WTC11 (cell line): ENCODE measurements around the gene COG8. TPM values are rescaled to one million over a fixed set of nuclear protein-coding genes. Genes with fewer than 3 reads are reported as not detected.
A peak's percentile ranks its signal among the peaks of the same experiment; 100 is the strongest.
"Not testable (repeated sequence)": the region's sequence is repeated elsewhere in the genome, so short reads cannot be mapped to it uniquely, and the experiment has no call there.

ENCODE experiments used
- ATAC-seq: fragments of 200-7000 bp; cut with Tn5 transposase; 2 replicates; pipeline ENCODE4 v1.10.0; 2021; ENCODE audit warnings: mild to moderate bottlenecking, moderate library complexity
- CTCF ChIA-PET: fragments of 300-600 bp; sonication (Branson Sonifier 250); formaldehyde crosslinking; loops from one replicate; lab custom pipeline; 2021; ENCODE audit warnings: antibody characterized with exemption; lab: Charles Lee
- POLR2A ChIA-PET: fragments of 350-600 bp; sonication (Branson Sonifier 250); formaldehyde crosslinking; loops from one replicate; lab custom pipeline; 2021; ENCODE audit warnings: antibody characterized with exemption; lab: Charles Lee
- DNase-seq: peaks from one replicate; pipeline ENCODE4 v3.0.0; 2021; ENCODE audit warnings: low spot score
- H3K27ac Mint-ChIP-seq: 2 replicates; pipeline ENCODE4 v1.8.0; 2021; ENCODE audit warnings: mixed read lengths
- H3K27me3 Mint-ChIP-seq: 2 replicates; pipeline ENCODE4 v1.8.0; 2021; ENCODE audit warnings: low read depth, mild to moderate bottlenecking, moderate library complexity, mixed read lengths
- H3K36me3 Mint-ChIP-seq: 2 replicates; pipeline ENCODE4 v1.8.0; 2021; ENCODE audit warnings: mixed read lengths
- H3K4me1 Mint-ChIP-seq: 2 replicates; pipeline ENCODE4 v1.8.0; 2022; ENCODE audit warnings: mixed read lengths
- H3K4me3 Mint-ChIP-seq: 2 replicates; pipeline ENCODE4 v1.8.0; 2021; ENCODE audit warnings: mild to moderate bottlenecking, moderate library complexity, mixed read lengths
- H3K9me3 Mint-ChIP-seq: 2 replicates; pipeline ENCODE4 v1.8.0; 2021; ENCODE audit warnings: mixed read lengths
- ATF3 ChIP-seq: sonication (generic); formaldehyde crosslinking; conservative IDR thresholded peaks from 2 replicates; pipeline ENCODE4 v1.8.1; 2022; ENCODE audit warnings: mild to moderate bottlenecking, missing genetic modification reagents
- EMX1 ChIP-seq: fragments of 250-450 bp; sonication (Bioruptor Pico); IDR thresholded peaks from 2 replicates; pipeline ENCODE4 v1.8.0; 2021; ENCODE audit warnings: mild to moderate bottlenecking
- ESRRA ChIP-seq: sonication (generic); formaldehyde crosslinking; IDR thresholded peaks from 2 replicates; pipeline ENCODE4 v1.8.1; 2022; ENCODE audit warnings: mild to moderate bottlenecking, missing genetic modification reagents, borderline replicate concordance
- GABPB1 ChIP-seq: sonication (generic); formaldehyde crosslinking; IDR thresholded peaks from 2 replicates; pipeline ENCODE4 v1.8.1; 2023; ENCODE audit warnings: mild to moderate bottlenecking, missing genetic modification reagents
- IRF2 ChIP-seq: sonication (generic); formaldehyde crosslinking; IDR thresholded peaks from 2 replicates; pipeline ENCODE4 v1.8.0; 2022; ENCODE audit warnings: low read depth, missing genetic modification reagents, borderline replicate concordance
- NR2C2 ChIP-seq: sonication (generic); formaldehyde crosslinking; IDR thresholded peaks from 2 replicates; pipeline ENCODE4 v1.8.0; 2022; ENCODE audit warnings: mild to moderate bottlenecking, missing genetic modification reagents
- OVOL2 ChIP-seq: fragments of 250-450 bp; sonication (Bioruptor Pico); IDR thresholded peaks from 2 replicates; pipeline ENCODE4 v1.9.0; 2021; ENCODE audit warnings: mild to moderate bottlenecking, borderline replicate concordance
- RORB ChIP-seq: fragments of 250-450 bp; sonication (Bioruptor Pico); IDR thresholded peaks from 2 replicates; pipeline ENCODE4 v1.9.0; 2021; ENCODE audit warnings: mild to moderate bottlenecking
- TEAD1 ChIP-seq: sonication (generic); formaldehyde crosslinking; IDR thresholded peaks from 2 replicates; pipeline ENCODE4 v1.8.0; 2022; ENCODE audit warnings: mild to moderate bottlenecking, missing genetic modification reagents
- USF1 ChIP-seq: sonication (generic); formaldehyde crosslinking; IDR thresholded peaks from 2 replicates; pipeline ENCODE4 v1.8.0; 2022; ENCODE audit warnings: mild to moderate bottlenecking, missing genetic modification reagents
- ZNF281 ChIP-seq: sonication (generic); formaldehyde crosslinking; IDR thresholded peaks from 2 replicates; pipeline ENCODE4 v1.8.0; 2023; ENCODE audit warnings: mild to moderate bottlenecking, missing genetic modification reagents
- ZNF416 ChIP-seq: fragments of 250-450 bp; sonication (Bioruptor Pico); IDR thresholded peaks from 2 replicates; pipeline ENCODE4 v1.9.0; 2021; ENCODE audit warnings: mild to moderate bottlenecking, inconsistent platforms
- ZNF423 ChIP-seq: fragments of 250-450 bp; sonication (Bioruptor Pico); IDR thresholded peaks from 2 replicates; pipeline ENCODE4 v2.1.2; 2022; ENCODE audit warnings: mild to moderate bottlenecking, moderate library complexity
- ZNF425 ChIP-seq: fragments of 250-450 bp; sonication (Bioruptor Pico); conservative IDR thresholded peaks from 2 replicates; pipeline ENCODE4 v1.9.0; 2021; ENCODE audit warnings: mild to moderate bottlenecking
- total RNA-seq: library from RNA; stranded (reverse); gene quantifications from 3 replicates; pipeline ENCODE4 v1.2.3, GENCODE V29; 2021
- TF ChIP-seq, protein P1 (sequence below): fragments of 200-600 bp; IDR thresholded peaks from 2 replicates; pipeline ENCODE4 v1.8.0; 2022; ENCODE audit warnings: antibody characterized with exemption
- TF ChIP-seq, protein P2 (sequence below): sonication (generic); formaldehyde crosslinking; IDR thresholded peaks from 2 replicates; pipeline ENCODE4 v1.8.1; 2022; ENCODE audit warnings: low read depth, missing genetic modification reagents, borderline replicate concordance
- TF ChIP-seq, protein P3 (sequence below): sonication (generic); formaldehyde crosslinking; IDR thresholded peaks from 2 replicates; pipeline ENCODE4 v1.8.0; 2022; ENCODE audit warnings: mild to moderate bottlenecking, missing genetic modification reagents
- TF ChIP-seq, protein P4 (sequence below): sonication (generic); formaldehyde crosslinking; IDR thresholded peaks from 2 replicates; pipeline ENCODE4 v1.8.1; 2023; ENCODE audit warnings: mild to moderate bottlenecking, missing genetic modification reagents, moderate library complexity
- TF ChIP-seq, protein P5 (sequence below): fragments of 250-450 bp; sonication (Bioruptor Pico); IDR thresholded peaks from 2 replicates; pipeline ENCODE4 v1.8.0; 2021; ENCODE audit warnings: mild to moderate bottlenecking

Gene COG8
- total RNA-seq, 1 experiment from 2014 or later, result 56.5 TPM

- Mint-ChIP-seq H3K9me3 (no peaks in the 10 kb centered on the region), H3K4me3 (no peak overlapping the region), H3K27me3 (no peaks in the 10 kb centered on the region), H3K27ac (peak overlapping the region; percentile 71), H3K4me1 (no peaks in the 10 kb centered on the region), H3K36me3 (peaks cover 27% of the 10 kb centered on the region)
- CTCF ChIA-PET, result no interaction called here
- no peak for DNase-seq
- POLR2A ChIA-PET, result no interaction called here
- ATAC-seq, result no peak
- TF ChIP-seq, protein P1, sequence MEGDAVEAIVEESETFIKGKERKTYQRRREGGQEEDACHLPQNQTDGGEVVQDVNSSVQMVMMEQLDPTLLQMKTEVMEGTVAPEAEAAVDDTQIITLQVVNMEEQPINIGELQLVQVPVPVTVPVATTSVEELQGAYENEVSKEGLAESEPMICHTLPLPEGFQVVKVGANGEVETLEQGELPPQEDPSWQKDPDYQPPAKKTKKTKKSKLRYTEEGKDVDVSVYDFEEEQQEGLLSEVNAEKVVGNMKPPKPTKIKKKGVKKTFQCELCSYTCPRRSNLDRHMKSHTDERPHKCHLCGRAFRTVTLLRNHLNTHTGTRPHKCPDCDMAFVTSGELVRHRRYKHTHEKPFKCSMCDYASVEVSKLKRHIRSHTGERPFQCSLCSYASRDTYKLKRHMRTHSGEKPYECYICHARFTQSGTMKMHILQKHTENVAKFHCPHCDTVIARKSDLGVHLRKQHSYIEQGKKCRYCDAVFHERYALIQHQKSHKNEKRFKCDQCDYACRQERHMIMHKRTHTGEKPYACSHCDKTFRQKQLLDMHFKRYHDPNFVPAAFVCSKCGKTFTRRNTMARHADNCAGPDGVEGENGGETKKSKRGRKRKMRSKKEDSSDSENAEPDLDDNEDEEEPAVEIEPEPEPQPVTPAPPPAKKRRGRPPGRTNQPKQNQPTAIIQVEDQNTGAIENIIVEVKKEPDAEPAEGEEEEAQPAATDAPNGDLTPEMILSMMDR, result no peak
- no peak for TF ChIP-seq GABPB1 (CRISPR knock-in tag)
- no peak for TF ChIP-seq ZNF281 (CRISPR knock-in tag)
- TF ChIP-seq ESRRA (CRISPR knock-in tag), result no peak
- TF ChIP-seq, protein P2, sequence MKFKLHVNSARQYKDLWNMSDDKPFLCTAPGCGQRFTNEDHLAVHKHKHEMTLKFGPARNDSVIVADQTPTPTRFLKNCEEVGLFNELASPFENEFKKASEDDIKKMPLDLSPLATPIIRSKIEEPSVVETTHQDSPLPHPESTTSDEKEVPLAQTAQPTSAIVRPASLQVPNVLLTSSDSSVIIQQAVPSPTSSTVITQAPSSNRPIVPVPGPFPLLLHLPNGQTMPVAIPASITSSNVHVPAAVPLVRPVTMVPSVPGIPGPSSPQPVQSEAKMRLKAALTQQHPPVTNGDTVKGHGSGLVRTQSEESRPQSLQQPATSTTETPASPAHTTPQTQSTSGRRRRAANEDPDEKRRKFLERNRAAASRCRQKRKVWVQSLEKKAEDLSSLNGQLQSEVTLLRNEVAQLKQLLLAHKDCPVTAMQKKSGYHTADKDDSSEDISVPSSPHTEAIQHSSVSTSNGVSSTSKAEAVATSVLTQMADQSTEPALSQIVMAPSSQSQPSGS, result no peak
- TF ChIP-seq USF1 (CRISPR knock-in tag), result no peak
- TF ChIP-seq TEAD1 (CRISPR knock-in tag), result no peak
- TF ChIP-seq, protein P3, sequence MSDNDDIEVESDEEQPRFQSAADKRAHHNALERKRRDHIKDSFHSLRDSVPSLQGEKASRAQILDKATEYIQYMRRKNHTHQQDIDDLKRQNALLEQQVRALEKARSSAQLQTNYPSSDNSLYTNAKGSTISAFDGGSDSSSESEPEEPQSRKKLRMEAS (CRISPR knock-in tag), result no peak
- no peak for TF ChIP-seq IRF2
- TF ChIP-seq, protein P4, sequence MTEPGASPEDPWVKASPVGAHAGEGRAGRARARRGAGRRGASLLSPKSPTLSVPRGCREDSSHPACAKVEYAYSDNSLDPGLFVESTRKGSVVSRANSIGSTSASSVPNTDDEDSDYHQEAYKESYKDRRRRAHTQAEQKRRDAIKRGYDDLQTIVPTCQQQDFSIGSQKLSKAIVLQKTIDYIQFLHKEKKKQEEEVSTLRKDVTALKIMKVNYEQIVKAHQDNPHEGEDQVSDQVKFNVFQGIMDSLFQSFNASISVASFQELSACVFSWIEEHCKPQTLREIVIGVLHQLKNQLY, result no peak
- TF ChIP-seq ZNF416 (CRISPR knock-in tag), result no peak
- TF ChIP-seq ATF3 (CRISPR knock-in tag), result no peak
Measured at GRCh38 chr16:69363281-69363717, 23.9 kb upstream of the COG8 start.

- DNase-seq, H3K27me3 Mint-ChIP-seq, CTCF ChIA-PET, H3K27ac Mint-ChIP-seq, H3K9me3 Mint-ChIP-seq, ATAC-seq, POLR2A ChIA-PET, H3K36me3 Mint-ChIP-seq, H3K4me1 Mint-ChIP-seq, H3K4me3 Mint-ChIP-seq: not testable (repeated sequence)
Measured at GRCh38 chr16:69360070-69360469, 20.7 kb upstream of the COG8 start.

DNA sequence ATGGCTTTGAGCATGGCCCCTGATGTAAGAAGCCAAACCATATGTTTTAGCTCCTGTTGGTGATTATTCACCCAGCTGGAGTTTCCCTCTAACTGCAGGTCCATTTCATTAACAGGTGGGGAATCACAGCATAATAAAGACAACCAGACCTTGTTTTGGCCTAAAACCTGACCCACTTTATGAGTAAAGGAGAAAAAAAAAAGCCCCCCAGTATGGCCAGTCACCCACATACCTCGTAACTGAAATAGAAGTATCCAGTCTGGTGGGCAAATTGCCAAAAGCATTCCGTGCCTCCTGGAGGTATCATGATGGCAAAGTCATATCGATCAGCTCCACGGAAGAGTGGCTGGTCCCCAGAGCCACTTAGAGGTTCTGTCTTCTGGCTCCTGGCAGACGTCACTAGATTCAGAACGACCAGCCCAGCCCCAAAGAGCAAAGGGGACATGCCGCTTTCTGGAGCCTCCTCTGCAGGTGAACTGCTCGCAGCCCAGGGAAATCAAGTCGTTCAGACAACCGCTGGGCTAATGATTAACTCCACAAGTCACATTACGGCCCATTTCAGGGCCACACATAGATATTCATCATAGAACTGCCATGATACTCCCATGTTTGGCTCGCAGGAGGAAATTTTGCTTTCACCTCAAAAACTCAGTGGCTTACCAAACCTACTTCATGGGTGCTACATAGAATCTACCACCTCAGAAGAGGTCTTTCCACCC lies 12.1 kb upstream of the COG8 start, which contains the start of gene TMED6:
Gene TMED6, minus strand, starts transcription at position 478 of the 719 bp plus-strand sequence. Its CDS starts 33 bp downstream, at position 445.
- Mint-ChIP-seq H3K36me3 (no peaks in the 10 kb centered on the region; the same call in 1 of the 2 replicates), H3K4me3 (no peak within 1 kb of the TSS), H3K27me3 (no peaks in the 10 kb centered on the region), H3K27ac (peak within 1 kb of the TSS; percentile 39), H3K9me3 (no peaks in the 10 kb centered on the region), H3K4me1 (no peaks in the 10 kb centered on the region)
- CTCF ChIA-PET, result interaction anchor here (0.6 kb wide), 1 partner anchor 1230 kb away, joined by 3 read pairs; no protein-coding TSS in a partner anchor
- DNase-seq (no peak), ATAC-seq (no peak)
- POLR2A ChIA-PET, result interaction anchor here (0.6 kb wide), 2 partner anchors 24 to 1376 kb away, joined by 7 to 8 read pairs; no protein-coding TSS in a partner anchor
- TF ChIP-seq, protein P5, sequence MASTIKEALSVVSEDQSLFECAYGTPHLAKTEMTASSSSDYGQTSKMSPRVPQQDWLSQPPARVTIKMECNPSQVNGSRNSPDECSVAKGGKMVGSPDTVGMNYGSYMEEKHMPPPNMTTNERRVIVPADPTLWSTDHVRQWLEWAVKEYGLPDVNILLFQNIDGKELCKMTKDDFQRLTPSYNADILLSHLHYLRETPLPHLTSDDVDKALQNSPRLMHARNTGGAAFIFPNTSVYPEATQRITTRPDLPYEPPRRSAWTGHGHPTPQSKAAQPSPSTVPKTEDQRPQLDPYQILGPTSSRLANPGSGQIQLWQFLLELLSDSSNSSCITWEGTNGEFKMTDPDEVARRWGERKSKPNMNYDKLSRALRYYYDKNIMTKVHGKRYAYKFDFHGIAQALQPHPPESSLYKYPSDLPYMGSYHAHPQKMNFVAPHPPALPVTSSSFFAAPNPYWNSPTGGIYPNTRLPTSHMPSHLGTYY (CRISPR knock-in tag), result no peak
- TF ChIP-seq RORB (CRISPR knock-in tag) (no peak), ZNF425 (CRISPR knock-in tag) (no peak), EMX1 (no peak), OVOL2 (CRISPR knock-in tag) (no peak), ZNF423 (CRISPR knock-in tag) (no peak), ATF3 (CRISPR knock-in tag) (no peak), NR2C2 (CRISPR knock-in tag) (no peak)
